ENCODE data around the gene IL3. TPM values are rescaled to one million over a fixed set of nuclear protein-coding genes. Genes with fewer than 3 reads are reported as not detected.

The IL3 gene
- total RNA-seq = not detected in 2 replicates

GRCh38 chr5:132060501-132061161 is at the start of gene IL3:
Gene IL3, plus strand, starts transcription at chr5:132060655. Its CDS starts 52 bp downstream, at chr5:132060707.
- TF ChIP-seq, protein P1, sequence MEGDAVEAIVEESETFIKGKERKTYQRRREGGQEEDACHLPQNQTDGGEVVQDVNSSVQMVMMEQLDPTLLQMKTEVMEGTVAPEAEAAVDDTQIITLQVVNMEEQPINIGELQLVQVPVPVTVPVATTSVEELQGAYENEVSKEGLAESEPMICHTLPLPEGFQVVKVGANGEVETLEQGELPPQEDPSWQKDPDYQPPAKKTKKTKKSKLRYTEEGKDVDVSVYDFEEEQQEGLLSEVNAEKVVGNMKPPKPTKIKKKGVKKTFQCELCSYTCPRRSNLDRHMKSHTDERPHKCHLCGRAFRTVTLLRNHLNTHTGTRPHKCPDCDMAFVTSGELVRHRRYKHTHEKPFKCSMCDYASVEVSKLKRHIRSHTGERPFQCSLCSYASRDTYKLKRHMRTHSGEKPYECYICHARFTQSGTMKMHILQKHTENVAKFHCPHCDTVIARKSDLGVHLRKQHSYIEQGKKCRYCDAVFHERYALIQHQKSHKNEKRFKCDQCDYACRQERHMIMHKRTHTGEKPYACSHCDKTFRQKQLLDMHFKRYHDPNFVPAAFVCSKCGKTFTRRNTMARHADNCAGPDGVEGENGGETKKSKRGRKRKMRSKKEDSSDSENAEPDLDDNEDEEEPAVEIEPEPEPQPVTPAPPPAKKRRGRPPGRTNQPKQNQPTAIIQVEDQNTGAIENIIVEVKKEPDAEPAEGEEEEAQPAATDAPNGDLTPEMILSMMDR (IDR thresholded peaks at IDR 0.05; ENCODE audit: insufficient read depth, low read length, poor library complexity, severe bottlenecking) = no peak
- DNase-seq (ENCODE audit: low read depth) = no peak
- Histone ChIP-seq H3K4me3 (ENCODE audit: low read depth, low read length) (no peak within 1 kb of the TSS), H3K27me3 (ENCODE audit: control insufficient read depth, insufficient read depth, low read length) (no peaks in the 10 kb centered on the region), H3K36me3 (ENCODE audit: control insufficient read depth, insufficient read depth, low read length) (no peaks in the 10 kb centered on the region)

GRCh38 chr5:132010989-132011621 is 49.4 kb upstream of the IL3 start:
- Histone ChIP-seq H3K36me3 (ENCODE audit: control insufficient read depth, insufficient read depth, low read length) (no peaks in the 10 kb centered on the region), H3K27me3 (ENCODE audit: control insufficient read depth, insufficient read depth, low read length) (peaks cover 41% of the 10 kb centered on the region), H3K4me3 (ENCODE audit: low read depth, low read length) (peak overlapping the region; percentile 23)
- DNase-seq (ENCODE audit: low read depth) = no peak
- TF ChIP-seq, protein P1 (IDR thresholded peaks at IDR 0.05; ENCODE audit: insufficient read depth, low read length, poor library complexity, severe bottlenecking) = no peak

DNA sequence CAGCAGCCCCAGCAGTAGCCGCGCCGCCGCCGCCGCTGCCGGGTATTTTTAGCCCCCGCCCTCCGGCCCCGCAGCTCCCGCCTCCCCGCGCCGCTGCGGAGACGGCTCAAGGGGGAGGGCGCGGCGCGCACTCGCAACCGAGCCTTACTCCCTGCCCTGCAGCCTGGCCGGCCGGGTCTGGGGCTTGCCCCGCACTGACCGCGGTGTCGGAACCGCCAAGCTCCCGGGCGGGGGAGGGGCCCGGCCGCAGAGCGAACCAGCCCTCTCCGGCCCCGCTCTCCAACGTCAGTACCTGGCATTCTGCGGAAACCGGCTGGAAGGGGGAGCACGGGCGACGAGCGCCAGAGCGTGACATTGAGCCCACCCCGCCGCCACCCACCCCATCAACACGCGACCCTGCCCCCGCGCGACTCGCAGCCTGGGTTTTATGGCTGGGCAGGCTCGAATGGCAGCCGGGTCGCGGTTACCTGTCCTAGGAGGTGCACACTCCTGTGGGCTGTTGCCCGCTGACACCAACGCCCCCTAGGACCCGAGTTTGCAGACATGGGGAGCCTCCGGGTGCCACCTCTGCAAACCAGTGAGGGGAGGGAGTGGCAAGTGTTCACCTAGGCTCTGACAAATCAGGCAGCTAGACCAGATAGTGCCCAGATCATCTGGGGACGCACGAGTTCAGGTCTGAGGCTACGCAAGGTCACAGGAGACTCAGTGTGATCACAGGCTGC is 48.7 kb upstream of the IL3 start, which contains the start of gene ACSL6:
TSS of gene ACSL6 (minus strand) at position 37 of the 722 bp plus-strand sequence. CDS start 105 bp downstream, outside the sequence.
- TF ChIP-seq, protein P1 (IDR thresholded peaks at IDR 0.05; ENCODE audit: insufficient read depth, low read length, poor library complexity, severe bottlenecking) = no peak
- H3K36me3 ChIP-seq (ENCODE audit: control insufficient read depth, insufficient read depth, low read length) = no peaks in the 10 kb centered on the region
- peaks cover 41% of the 10 kb centered on the region for H3K27me3 ChIP-seq (ENCODE audit: control insufficient read depth, insufficient read depth, low read length)
- peak within 1 kb of the TSS; percentile 35 for H3K4me3 ChIP-seq (ENCODE audit: low read depth, low read length)
- DNase-seq (ENCODE audit: low read depth) = no peak

DNA sequence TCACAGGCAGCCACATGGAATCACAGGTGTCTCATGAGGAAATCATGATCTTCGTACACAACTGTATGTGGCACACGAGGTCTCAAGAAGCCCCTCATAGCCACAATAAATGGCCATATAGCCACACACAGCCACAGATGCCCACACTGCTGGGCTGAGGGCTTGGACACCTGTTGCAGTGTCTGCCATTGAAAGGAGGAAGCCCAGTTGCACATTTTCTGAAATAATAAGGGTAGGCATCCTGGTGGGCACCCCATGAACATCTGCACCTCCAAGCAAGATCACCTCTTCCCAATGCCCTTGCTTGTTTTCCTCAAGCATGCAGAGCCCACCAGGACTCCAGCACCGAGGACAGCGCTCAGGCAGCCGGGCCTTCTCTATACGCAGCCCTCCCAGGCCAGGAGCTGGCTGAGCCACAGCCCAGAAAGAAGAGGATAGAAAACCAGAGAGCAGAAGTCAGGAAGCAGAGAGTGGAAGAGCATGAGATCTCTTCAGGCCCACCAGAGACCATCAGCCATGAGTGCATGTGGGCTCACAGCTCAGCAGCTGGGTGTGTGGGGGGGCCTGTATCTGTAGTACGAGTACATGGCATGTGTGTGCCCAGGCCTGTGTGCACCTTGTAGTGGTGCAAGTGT is 48.0 kb upstream of the IL3 start:
- DNase-seq (ENCODE audit: low read depth) = peak; percentile 21
- H3K4me3 ChIP-seq (ENCODE audit: low read depth, low read length) = no peak overlapping the region
- H3K27me3 ChIP-seq (ENCODE audit: control insufficient read depth, insufficient read depth, low read length) = peaks cover 41% of the 10 kb centered on the region
- no peaks in the 10 kb centered on the region for H3K36me3 ChIP-seq (ENCODE audit: control insufficient read depth, insufficient read depth, low read length)
- TF ChIP-seq, protein P1 (IDR thresholded peaks at IDR 0.05; ENCODE audit: insufficient read depth, low read length, poor library complexity, severe bottlenecking) = no peak

DNA sequence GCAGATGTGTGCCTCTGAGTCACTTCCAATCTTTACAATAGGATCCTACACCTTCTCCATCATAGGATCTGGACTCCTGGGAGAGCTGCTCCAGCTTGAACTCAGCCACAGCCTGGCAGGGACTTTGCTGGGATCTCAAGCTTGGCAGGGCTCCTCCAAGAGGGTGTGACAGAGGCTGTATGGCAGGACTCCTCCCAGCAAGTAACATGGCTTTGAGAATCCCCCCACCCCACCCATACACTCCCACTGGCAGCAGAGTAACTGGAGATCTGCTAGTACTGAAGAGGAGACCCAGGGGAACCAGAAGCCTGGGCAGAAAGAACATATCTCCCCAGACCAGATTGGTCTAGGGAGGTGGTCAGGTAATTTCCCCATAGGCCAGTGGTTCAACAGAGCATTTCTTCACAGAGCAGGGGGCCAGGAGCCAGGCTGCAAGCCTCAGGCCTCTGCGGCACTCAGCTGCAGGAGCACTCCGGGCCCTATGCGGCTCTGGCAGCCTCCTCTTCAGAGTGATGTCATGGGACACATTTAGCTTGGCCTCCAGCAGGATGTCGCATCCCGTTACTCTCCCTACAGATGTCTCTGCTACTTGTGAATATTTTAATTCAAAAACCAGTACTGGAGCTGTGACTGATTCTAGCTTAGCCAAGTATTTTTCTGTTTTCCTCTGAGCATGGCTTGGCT is 47.3 kb upstream of the IL3 start:
- TF ChIP-seq, protein P1 (IDR thresholded peaks at IDR 0.05; ENCODE audit: insufficient read depth, low read length, poor library complexity, severe bottlenecking) = no peak
- H3K36me3 ChIP-seq (ENCODE audit: control insufficient read depth, insufficient read depth, low read length) = no peaks in the 10 kb centered on the region
- H3K4me3 ChIP-seq (ENCODE audit: low read depth, low read length) = no peak overlapping the region
- H3K27me3 ChIP-seq (ENCODE audit: control insufficient read depth, insufficient read depth, low read length) = peaks cover 46% of the 10 kb centered on the region
- no peak for DNase-seq (ENCODE audit: low read depth)

All from kidney epithelial cell (primary cell).